HepG2 (cell line): Measurements from ENCODE around the gene ARMH1. TPM values are rescaled to one million over a fixed set of nuclear protein-coding genes. Genes with fewer than 3 reads are reported as not detected.

Source experiments
- FOXA3 ChIP-seq: IDR thresholded peaks from 2 replicates; pipeline ENCODE4 v1.6.1; 2016; ENCODE audit warnings: missing genetic modification reagents, missing compliant biosample characterization
- LBX2 ChIP-seq: sonication (generic); formaldehyde crosslinking; IDR thresholded peaks from 2 replicates; pipeline ENCODE4 v1.5.0; 2020; ENCODE audit warnings: missing genetic modification reagents, mild to moderate bottlenecking, borderline replicate concordance
- NFATC3 ChIP-seq: sonication (generic); formaldehyde crosslinking; IDR thresholded peaks from 2 replicates; pipeline ENCODE4 v1.5.1; 2020; ENCODE audit warnings: mild to moderate bottlenecking, missing genetic modification reagents
- SNRNP70 ChIP-seq: fragments of 200-400 bp; formaldehyde crosslinking; IDR thresholded peaks from 2 replicates; pipeline ENCODE4 v1.6.1; 2017; ENCODE audit warnings: mild to moderate bottlenecking, low read depth, low read length, moderate library complexity
- THYN1 ChIP-seq: sonication (generic); formaldehyde crosslinking; IDR thresholded peaks from 2 replicates; pipeline ENCODE4 v1.8.1; 2023; ENCODE audit warnings: low read depth, mild to moderate bottlenecking, moderate library complexity, missing genetic modification reagents, borderline replicate concordance
- ZBTB34 ChIP-seq: sonication (generic); formaldehyde crosslinking; IDR thresholded peaks from 2 replicates; pipeline ENCODE4 v1.8.0; 2022; ENCODE audit warnings: mild to moderate bottlenecking, missing genetic modification reagents
- ZBTB42 ChIP-seq: sonication (generic); formaldehyde crosslinking; IDR thresholded peaks from 2 replicates; pipeline ENCODE4 v1.5.0; 2020; ENCODE audit warnings: mild to moderate bottlenecking, missing genetic modification reagents
- ZHX2 ChIP-seq, 2 experiments: sonication (generic) in 1 of 2; formaldehyde crosslinking in 1 of 2; IDR thresholded peaks; 2 replicates each; pipeline versions ENCODE4 v1.6.1 to v1.9.0; 2014 to 2022; ENCODE audit warnings: antibody characterized with exemption in 1 of 2, borderline replicate concordance in 1 of 2, inconsistent platforms in 1 of 2, low read depth in 1 of 2, missing genetic modification reagents in 1 of 2
- ZNF629 ChIP-seq: sonication (generic); formaldehyde crosslinking; conservative IDR thresholded peaks from 2 replicates; pipeline ENCODE4 v1.5.0; 2020; ENCODE audit warnings: missing genetic modification reagents
- ZNF687 ChIP-seq: sonication (generic); formaldehyde crosslinking; IDR thresholded peaks from 2 replicates; pipeline ENCODE4 v1.5.1; 2020; ENCODE audit warnings: mild to moderate bottlenecking, missing genetic modification reagents, moderate library complexity
- polyA plus RNA-seq, 8 experiments: library from polyadenylated mRNA; depleted of rRNA in 3 of 8; stranded (reverse) in 7 of 8; unstranded in 1 of 8; fragments of >200 nt; fragmentation: Illumina TruSeq in 4 of 8; extraction: Trizol in 4 of 8; gene quantifications; 2 replicates each; pipeline versions ENCODE4 v1.2.1 to v1.2.3, GENCODE V29; 2011 to 2016; ENCODE audit warnings: low read depth in 4 of 8, missing spikeins in 1 of 8, mixed read lengths in 1 of 8; ENCODE audit not compliant: insufficient read depth in 1 of 8
- total RNA-seq, 5 experiments: library from RNA; depleted of rRNA; stranded (reverse); fragments of >200 nt; fragmentation: Illumina TruSeq; extraction: Trizol; gene quantifications; 2 replicates each; pipeline ENCODE4 v1.2.3, GENCODE V29; 2016; ENCODE audit warnings: low read depth in 1 of 5

Gene ARMH1
- total and polyA plus RNA-seq, 2 of the 13 experiments (the other 11 are each of a cell fraction or from before 2014, with no cell fraction given) = 0.69 TPM; not detected in 1

GRCh38 chr1:44707959-44708831 is 33.7 kb downstream of the ARMH1 start (continued):
- no peak for TF ChIP-seq ZNF629
- no peak for TF ChIP-seq ZBTB42 (CRISPR knock-in tag)
- TF ChIP-seq LBX2 (CRISPR knock-in tag) = no peak
- TF ChIP-seq ZBTB34 = no peak
- TF ChIP-seq ZHX2 (IDR thresholded peaks at IDR 0.05; ENCODE audit: low read depth) = no peak
- no peak for TF ChIP-seq ZHX2 (CRISPR knock-in tag; IDR thresholded peaks at IDR 0.05; ENCODE audit: borderline replicate concordance)
- no peak for TF ChIP-seq ZNF687 (CRISPR knock-in tag)
- TF ChIP-seq FOXA3 (CRISPR knock-in tag) = peak; percentile 67; the same call in 1 of the 2 replicates
- no peak for TF ChIP-seq SNRNP70
- TF ChIP-seq THYN1 (CRISPR knock-in tag) = no peak
- no peak for TF ChIP-seq NFATC3 (CRISPR knock-in tag)
